HEK293 (cell line): Measurements from ENCODE around the gene SCAF1.

ENCODE experiments used
- CTCF ChIA-PET: fragments of 350-600 bp; formaldehyde crosslinking; extraction: SDS; loops from one replicate; lab custom pipeline; 2021; ENCODE audit warnings: antibody characterized with exemption; lab: Yijun Ruan, JAX
- POLR2A ChIA-PET: fragments of 300-600 bp; formaldehyde crosslinking; extraction: SDS; loops from one replicate; lab custom pipeline; 2020; ENCODE audit warnings: antibody characterized with exemption, inconsistent platforms; lab: Yijun Ruan, JAX
- H3K27ac ChIP-seq: fragments of 200-500 bp; sonication (Bioruptor generic); 2 replicates; pipeline ENCODE4 v1.5.1; 2014; ENCODE audit warnings: low read depth, low read length, control low read depth, inconsistent platforms; ENCODE audit errors: extremely low read depth
- H3K36me3 ChIP-seq, 2 experiments: fragments of 200-500 bp in 1 of 2; sonication (Bioruptor generic) in 1 of 2; 1 replicate in 1 of 2; 2 replicates in 1 of 2; pipeline ENCODE4 v1.5.1; 2014 to 2017; ENCODE audit warnings: inconsistent platforms in 2 of 2, low read length in 2 of 2; ENCODE audit not compliant: control insufficient read depth in 2 of 2, insufficient read depth in 1 of 2
- H3K4me1 ChIP-seq: fragments of 200-500 bp; sonication (Bioruptor generic); 2 replicates; pipeline ENCODE4 v1.5.1; 2014; ENCODE audit warnings: mild to moderate bottlenecking, low read length, inconsistent platforms; ENCODE audit not compliant: control insufficient read depth, insufficient read depth
- H3K4me3 ChIP-seq: 2 replicates; pipeline ENCODE4 v1.5.1; 2011; ENCODE audit warnings: low read depth, mild to moderate bottlenecking, control low read depth, low read length, moderate library complexity
- H3K9me3 ChIP-seq: fragments of 200-500 bp; sonication (Bioruptor generic); 2 replicates; pipeline ENCODE4 v1.5.1; 2014; ENCODE audit warnings: low read depth, low read length, inconsistent platforms; ENCODE audit not compliant: control insufficient read depth, insufficient read depth
- GLIS1 ChIP-seq: fragments of 450-650 bp; formaldehyde crosslinking; IDR thresholded peaks from 2 replicates; pipeline ENCODE4 v1.5.1; 2016; ENCODE audit warnings: missing biosample characterization, missing genetic modification characterization
- IKZF3 ChIP-seq: fragments of 450-650 bp; IDR thresholded peaks from 2 replicates; pipeline ENCODE4 v1.5.0; 2018; ENCODE audit warnings: missing biosample characterization, mild to moderate bottlenecking, missing genetic modification characterization, moderate library complexity
- KLF10 ChIP-seq: fragments of 450-650 bp; IDR thresholded peaks from 2 replicates; pipeline ENCODE4 v1.5.1; 2018; ENCODE audit warnings: missing biosample characterization, mild to moderate bottlenecking, missing genetic modification characterization
- KLF9 ChIP-seq: fragments of 450-650 bp; formaldehyde crosslinking; IDR thresholded peaks from 2 replicates; pipeline ENCODE4 v1.5.1; 2016; ENCODE audit warnings: missing biosample characterization, missing genetic modification characterization, low read depth
- MEIS1 ChIP-seq: sonication (generic); formaldehyde crosslinking; IDR thresholded peaks from 2 replicates; pipeline ENCODE4 v1.8.1; 2022; ENCODE audit warnings: missing genetic modification reagents, mild to moderate bottlenecking, borderline replicate concordance
- SCRT2 ChIP-seq: fragments of 450-650 bp; formaldehyde crosslinking; IDR thresholded peaks from 2 replicates; pipeline ENCODE4 v1.5.1; 2016; ENCODE audit warnings: missing biosample characterization, missing genetic modification characterization
- SETDB1 ChIP-seq: IDR thresholded peaks from one replicate; pipeline ENCODE4 v1.6.1; 2017; ENCODE audit warnings: mild to moderate bottlenecking, low read length, moderate library complexity, mixed read lengths; ENCODE audit not compliant: insufficient read length
- ZNF114 ChIP-seq: fragments of 450-650 bp; formaldehyde crosslinking; IDR thresholded peaks from 2 replicates; pipeline ENCODE4 v1.5.0; 2017; ENCODE audit warnings: missing biosample characterization, missing genetic modification characterization
- ZNF16 ChIP-seq: fragments of 450-650 bp; formaldehyde crosslinking; IDR thresholded peaks from 2 replicates; pipeline ENCODE4 v1.5.1; 2016; ENCODE audit warnings: low read depth, missing biosample characterization, missing genetic modification characterization
- ZNF24 ChIP-seq: fragments of 450-650 bp; formaldehyde crosslinking; IDR thresholded peaks from 2 replicates; pipeline ENCODE4 v1.5.1; 2016; ENCODE audit warnings: missing biosample characterization, missing genetic modification characterization
- ZNF266 ChIP-seq: fragments of 450-650 bp; formaldehyde crosslinking; IDR thresholded peaks from 2 replicates; pipeline ENCODE4 v1.5.1; 2016; ENCODE audit warnings: missing biosample characterization, missing genetic modification characterization, low read depth
- ZNF274 ChIP-seq, 2 experiments: fragments of 200-500 bp in 1 of 2; fragments of 450-650 bp in 1 of 2; sonication (Bioruptor generic) in 1 of 2; formaldehyde crosslinking in 1 of 2; IDR thresholded peaks; 2 replicates each; pipeline versions ENCODE4 v1.5.1 to v1.6.1; 2014 to 2016; ENCODE audit warnings: borderline replicate concordance in 1 of 2, inconsistent platforms in 1 of 2, low read length in 1 of 2, missing biosample characterization in 1 of 2, missing genetic modification characterization in 1 of 2
- ZNF341 ChIP-seq: fragments of 450-650 bp; formaldehyde crosslinking; IDR thresholded peaks from 2 replicates; pipeline ENCODE4; 2016; ENCODE audit warnings: low read depth, missing biosample characterization, missing genetic modification characterization
- ZNF354C ChIP-seq: fragments of 450-650 bp; formaldehyde crosslinking; IDR thresholded peaks from 2 replicates; pipeline ENCODE4 v1.5.1; 2016; ENCODE audit warnings: missing biosample characterization, missing genetic modification characterization, low read depth, borderline replicate concordance
- ZNF510 ChIP-seq: fragments of 450-650 bp; formaldehyde crosslinking; IDR thresholded peaks from 2 replicates; pipeline ENCODE4 v1.5.1; 2018; ENCODE audit warnings: mild to moderate bottlenecking, missing genetic modification characterization, missing biosample characterization; ENCODE audit not compliant: insufficient replicate concordance
- ZNF530 ChIP-seq: fragments of 450-650 bp; formaldehyde crosslinking; IDR thresholded peaks from 2 replicates; pipeline ENCODE4 v1.5.1; 2016; ENCODE audit warnings: low read depth, missing biosample characterization, missing genetic modification characterization
- ZNF621 ChIP-seq: fragments of 450-650 bp; formaldehyde crosslinking; IDR thresholded peaks from 2 replicates; pipeline ENCODE4 v1.5.1; 2017; ENCODE audit warnings: missing biosample characterization, missing genetic modification characterization
- ZNF624 ChIP-seq: fragments of 450-650 bp; formaldehyde crosslinking; IDR thresholded peaks from 2 replicates; pipeline ENCODE4 v1.5.1; 2017; ENCODE audit warnings: missing biosample characterization, missing genetic modification characterization
- ZNF626 ChIP-seq: fragments of 450-650 bp; sonication (Bioruptor Pico); formaldehyde crosslinking; IDR thresholded peaks from 2 replicates; pipeline ENCODE4 v1.5.1; 2018; ENCODE audit warnings: missing biosample characterization, missing genetic modification characterization, inconsistent platforms
- ZNF664 ChIP-seq: fragments of 450-650 bp; formaldehyde crosslinking; IDR thresholded peaks from 2 replicates; pipeline ENCODE4 v1.5.1; 2016; ENCODE audit warnings: missing biosample characterization, missing genetic modification characterization
- ZNF768 ChIP-seq: fragments of 450-650 bp; formaldehyde crosslinking; IDR thresholded peaks from 2 replicates; pipeline ENCODE4 v1.5.1; 2018; ENCODE audit warnings: missing biosample characterization, mild to moderate bottlenecking, missing genetic modification characterization
- ZSCAN30 ChIP-seq: fragments of 450-650 bp; IDR thresholded peaks from 2 replicates; pipeline ENCODE4 v1.5.1; 2018; ENCODE audit warnings: missing biosample characterization, mild to moderate bottlenecking, missing genetic modification characterization, moderate library complexity
- TF ChIP-seq, protein P1 (sequence below): fragments of 450-650 bp; formaldehyde crosslinking; IDR thresholded peaks from 2 replicates; pipeline ENCODE4 v1.5.1; 2016; ENCODE audit warnings: missing biosample characterization, missing genetic modification characterization
- TF ChIP-seq, protein P2 (sequence below): sonication (generic); formaldehyde crosslinking; IDR thresholded peaks from 2 replicates; pipeline ENCODE4 v1.8.1; 2022; ENCODE audit warnings: mild to moderate bottlenecking, moderate library complexity, missing genetic modification reagents
- TF ChIP-seq, protein P3 (sequence below): fragments of 450-650 bp; formaldehyde crosslinking; IDR thresholded peaks from 2 replicates; pipeline ENCODE4 v1.5.1; 2016; ENCODE audit warnings: missing biosample characterization, missing genetic modification characterization

Gene SCAF1

DNA sequence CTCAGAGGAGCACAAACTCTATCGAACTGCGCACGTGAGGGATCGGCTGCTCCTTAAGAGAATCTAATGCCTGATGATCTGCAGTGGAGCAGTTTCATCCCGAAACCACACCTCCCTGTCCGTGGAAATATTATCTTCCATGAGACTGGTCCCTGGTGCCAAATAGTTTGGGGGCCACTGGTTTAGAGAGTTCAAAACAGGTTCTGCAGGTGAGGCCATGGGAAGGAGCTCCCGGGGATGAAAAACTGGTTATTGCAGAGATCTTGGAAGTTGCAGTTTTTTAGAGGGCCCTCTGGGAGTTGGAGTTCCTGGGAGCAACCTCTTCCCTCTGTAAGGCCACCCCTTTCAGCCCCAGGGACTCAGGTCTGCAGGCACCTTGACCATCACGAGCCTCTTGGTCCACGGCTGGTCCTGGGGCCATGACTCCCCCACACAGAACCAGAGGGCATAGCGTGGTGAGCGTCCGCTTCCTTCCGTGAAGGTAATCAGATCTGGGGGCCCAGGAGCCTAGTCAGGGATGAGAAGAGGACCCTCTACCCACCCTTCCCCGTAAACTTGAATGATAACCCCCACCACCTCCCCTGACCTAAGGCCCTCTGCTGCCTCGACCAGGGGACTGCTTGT lies 18.4 kb downstream of the SCAF1 start:
- ChIA-PET CTCF (interaction anchor here (0.8 to 1.2 kb wide), 2 partner anchors 12 to 15 kb away, joined by 3 to 4 read pairs; no protein-coding TSS in a partner anchor), POLR2A (interaction anchor here (1.8 to 4.0 kb wide), 3 partner anchors 15 to 20 kb away, joined by 9 to 26 read pairs (median 16); partner anchors contain the start of genes RRAS and SCAF1)
- TF ChIP-seq ZNF24 (tag by site-specific recombination) (no peak), ZNF266 (tag by site-specific recombination) (no peak), ZNF768 (tag by site-specific recombination) (no peak), ZNF510 (tag by site-specific recombination) (no peak), ZNF114 (tag by site-specific recombination) (no peak), KLF9 (tag by site-specific recombination) (no peak), GLIS1 (tag by site-specific recombination) (no peak), IKZF3 (no peak), MEIS1 (CRISPR knock-in tag) (no peak), ZNF274 (IDR thresholded peaks at IDR 0.05; ENCODE audit: low read length) (no peak), ZNF274 (tag by site-specific recombination; IDR thresholded peaks at IDR 0.05; ENCODE audit: borderline replicate concordance) (no peak), ZSCAN30 (tag by site-specific recombination) (no peak), ZNF621 (tag by site-specific recombination) (no peak)
- TF ChIP-seq, protein P1, sequence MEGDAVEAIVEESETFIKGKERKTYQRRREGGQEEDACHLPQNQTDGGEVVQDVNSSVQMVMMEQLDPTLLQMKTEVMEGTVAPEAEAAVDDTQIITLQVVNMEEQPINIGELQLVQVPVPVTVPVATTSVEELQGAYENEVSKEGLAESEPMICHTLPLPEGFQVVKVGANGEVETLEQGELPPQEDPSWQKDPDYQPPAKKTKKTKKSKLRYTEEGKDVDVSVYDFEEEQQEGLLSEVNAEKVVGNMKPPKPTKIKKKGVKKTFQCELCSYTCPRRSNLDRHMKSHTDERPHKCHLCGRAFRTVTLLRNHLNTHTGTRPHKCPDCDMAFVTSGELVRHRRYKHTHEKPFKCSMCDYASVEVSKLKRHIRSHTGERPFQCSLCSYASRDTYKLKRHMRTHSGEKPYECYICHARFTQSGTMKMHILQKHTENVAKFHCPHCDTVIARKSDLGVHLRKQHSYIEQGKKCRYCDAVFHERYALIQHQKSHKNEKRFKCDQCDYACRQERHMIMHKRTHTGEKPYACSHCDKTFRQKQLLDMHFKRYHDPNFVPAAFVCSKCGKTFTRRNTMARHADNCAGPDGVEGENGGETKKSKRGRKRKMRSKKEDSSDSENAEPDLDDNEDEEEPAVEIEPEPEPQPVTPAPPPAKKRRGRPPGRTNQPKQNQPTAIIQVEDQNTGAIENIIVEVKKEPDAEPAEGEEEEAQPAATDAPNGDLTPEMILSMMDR (tag by site-specific recombination) = no peak
- TF ChIP-seq, protein P2, sequence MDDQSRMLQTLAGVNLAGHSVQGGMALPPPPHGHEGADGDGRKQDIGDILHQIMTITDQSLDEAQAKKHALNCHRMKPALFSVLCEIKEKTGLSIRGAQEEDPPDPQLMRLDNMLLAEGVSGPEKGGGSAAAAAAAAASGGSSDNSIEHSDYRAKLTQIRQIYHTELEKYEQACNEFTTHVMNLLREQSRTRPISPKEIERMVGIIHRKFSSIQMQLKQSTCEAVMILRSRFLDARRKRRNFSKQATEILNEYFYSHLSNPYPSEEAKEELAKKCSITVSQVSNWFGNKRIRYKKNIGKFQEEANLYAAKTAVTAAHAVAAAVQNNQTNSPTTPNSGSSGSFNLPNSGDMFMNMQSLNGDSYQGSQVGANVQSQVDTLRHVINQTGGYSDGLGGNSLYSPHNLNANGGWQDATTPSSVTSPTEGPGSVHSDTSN (CRISPR knock-in tag) = no peak
- peaks cover 6% of the 10 kb centered on the region for H3K4me1 ChIP-seq
- H3K9me3 ChIP-seq = no peaks in the 10 kb centered on the region
- no peak overlapping the region for H3K4me3 ChIP-seq
- H3K36me3 ChIP-seq = peaks cover 25 to 78% of the 10 kb centered on the region in 2 experiments
- no peak overlapping the region for H3K27ac ChIP-seq

DNA sequence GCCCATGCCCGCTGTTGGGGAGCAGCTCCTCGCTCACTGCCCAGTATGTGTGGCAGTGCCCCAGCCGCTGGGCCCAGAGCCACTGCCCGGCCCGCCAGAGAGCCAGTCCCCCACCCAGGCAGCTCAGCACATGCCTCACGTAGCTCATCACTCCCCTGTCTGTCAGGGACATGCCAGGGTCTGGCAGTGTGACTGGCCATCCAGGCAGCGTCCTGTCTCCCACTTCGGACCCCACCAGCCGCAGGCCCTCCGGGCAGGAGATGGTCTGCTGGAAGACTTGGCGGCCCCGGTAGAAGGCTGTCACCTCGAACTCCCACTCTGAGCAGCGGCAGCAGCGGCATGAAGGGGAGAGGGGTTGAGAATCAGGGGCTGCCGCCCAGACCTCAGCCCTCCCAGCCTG lies 20.0 kb downstream of the SCAF1 start:
- Histone ChIP-seq H3K27ac (peak overlapping the region; percentile 32; the same call in 1 of the 2 replicates), H3K9me3 (no peaks in the 10 kb centered on the region), H3K4me1 (peaks cover 6% of the 10 kb centered on the region), H3K4me3 (no peak overlapping the region), H3K36me3 (peaks cover 14 to 62% of the 10 kb centered on the region in 2 experiments)
- no peak for TF ChIP-seq KLF10 (tag by site-specific recombination)
- CTCF ChIA-PET = interaction anchor here (0.5 to 1.2 kb wide), 3 partner anchors 11 to 99 kb away, joined by 3 read pairs; no protein-coding TSS in a partner anchor
- POLR2A ChIA-PET = interaction anchor here (1.3 to 4.0 kb wide), 3 partner anchors 14 to 22 kb away, joined by 3 to 26 read pairs (median 16); partner anchors contain the start of genes RRAS and SCAF1

DNA sequence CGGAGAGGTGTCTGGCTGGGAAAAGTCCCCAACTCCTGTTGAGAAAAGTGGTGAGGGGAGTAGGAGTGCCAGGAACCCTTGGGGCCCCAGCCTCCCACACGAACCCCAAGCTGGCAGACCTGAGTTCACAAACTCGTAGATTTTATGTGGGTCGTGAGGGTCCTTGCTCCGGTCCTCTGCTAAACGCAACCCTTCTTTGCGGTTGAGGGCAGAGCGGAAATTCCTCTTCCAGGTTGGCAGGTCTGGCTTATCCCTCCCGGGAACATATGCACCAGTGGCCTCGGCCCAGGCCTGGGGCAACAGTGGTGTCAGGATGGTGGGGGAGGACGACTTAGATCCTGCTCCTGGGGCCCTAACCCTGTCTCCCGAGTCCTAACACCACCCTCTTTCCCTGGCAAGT lies 21.2 kb downstream of the SCAF1 start:
- POLR2A ChIA-PET = interaction anchor here (1.8 to 4.9 kb wide), 6 partner anchors 13 to 83 kb away, joined by 4 to 85 read pairs (median 12); partner anchors contain the start of genes NOSIP, PRMT1, RRAS and SCAF1
- H3K36me3 ChIP-seq = peaks cover 7 to 59% of the 10 kb centered on the region in 2 experiments
- H3K27ac ChIP-seq = 0 out of 2 replicates have a peak overlapping the region, but pooled peaks have one; percentile 19
- CTCF ChIA-PET = interaction anchor here (2.0 to 3.2 kb wide), 2 partner anchors 10 to 13 kb away, joined by 17 to 27 read pairs; partner anchors contain the start of gene PRMT1
- H3K4me1 ChIP-seq = peaks cover 6% of the 10 kb centered on the region
- H3K4me3 ChIP-seq = no peak overlapping the region
- no peaks in the 10 kb centered on the region for H3K9me3 ChIP-seq
- TF ChIP-seq ZNF664 = no peak
- no peak for TF ChIP-seq SCRT2 (tag by site-specific recombination)
- no peak for TF ChIP-seq ZNF626 (tag by site-specific recombination)
- no peak for TF ChIP-seq SETDB1
- TF ChIP-seq ZNF624 (tag by site-specific recombination) = no peak
- TF ChIP-seq ZNF354C (tag by site-specific recombination) = no peak
- TF ChIP-seq, protein P3, sequence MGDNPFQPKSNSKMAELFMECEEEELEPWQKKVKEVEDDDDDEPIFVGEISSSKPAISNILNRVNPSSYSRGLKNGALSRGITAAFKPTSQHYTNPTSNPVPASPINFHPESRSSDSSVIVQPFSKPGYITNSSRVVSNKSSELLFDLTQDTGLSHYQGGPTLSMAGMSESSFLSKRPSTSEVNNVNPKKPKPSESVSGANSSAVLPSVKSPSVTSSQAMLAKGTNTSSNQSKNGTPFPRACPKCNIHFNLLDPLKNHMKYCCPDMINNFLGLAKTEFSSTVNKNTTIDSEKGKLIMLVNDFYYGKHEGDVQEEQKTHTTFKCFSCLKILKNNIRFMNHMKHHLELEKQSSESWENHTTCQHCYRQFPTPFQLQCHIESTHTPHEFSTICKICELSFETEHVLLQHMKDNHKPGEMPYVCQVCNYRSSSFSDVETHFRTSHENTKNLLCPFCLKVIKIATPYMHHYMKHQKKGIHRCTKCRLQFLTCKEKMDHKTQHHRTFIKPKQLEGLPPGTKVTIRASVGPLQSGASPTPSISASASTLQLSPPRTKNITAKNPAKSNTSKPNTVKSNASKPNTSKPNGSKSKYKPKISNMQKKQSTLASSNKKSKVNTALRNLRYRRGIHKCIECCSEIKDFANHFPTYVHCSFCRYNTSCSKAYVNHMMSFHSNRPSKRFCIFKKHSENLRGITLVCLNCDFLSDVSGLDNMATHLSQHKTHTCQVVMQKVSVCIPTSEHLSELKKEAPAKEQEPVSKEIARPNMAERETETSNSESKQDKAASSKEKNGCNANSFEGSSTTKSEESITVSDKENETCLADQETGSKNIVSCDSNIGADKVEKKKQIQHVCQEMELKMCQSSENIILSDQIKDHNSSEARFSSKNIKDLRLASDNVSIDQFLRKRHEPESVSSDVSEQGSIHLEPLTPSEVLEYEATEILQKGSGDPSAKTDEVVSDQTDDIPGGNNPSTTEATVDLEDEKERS (tag by site-specific recombination) = no peak
- no peak for TF ChIP-seq ZNF530
- TF ChIP-seq ZNF16 (tag by site-specific recombination) = no peak
- TF ChIP-seq ZNF341 = no peak
